ENCODE results near the gene CNN2. TPM values are rescaled to one million over a fixed set of nuclear protein-coding genes. Genes with fewer than 3 reads are reported as not detected.

Gene CNN2
- polyA plus RNA-seq, 2 of the 4 experiments (the other 2 are of a cell fraction), result 31.7 to 99.3 TPM

- Histone ChIP-seq H3K9me3 (no peaks in the 10 kb centered on the region), H3K4me2 (peak within 1 kb of the TSS; percentile 96), H3K4me1 (peaks cover 22% of the 10 kb centered on the region; the same call in 2 of the 3 replicates), H3K27ac (peak within 1 kb of the TSS; percentile 57 to 88; a peak in 5 of 6 replicates), H3K4me3 (peak within 1 kb of the TSS; percentile 52)
- POLR2A ChIA-PET, result no interaction called here
- peak; percentile 80 to 81 for DNase-seq (ENCODE audit: low read depth in 1 of 2, low spot score in 1 of 2)
- no peak for TF ChIP-seq HOXA7 (CRISPR knock-in tag; IDR thresholded peaks at IDR 0.05)
- peak; percentile 50; the same call in 2 of the 3 replicates for TF ChIP-seq SMC3 (IDR thresholded peaks at IDR 0.05)
- peak; percentile 57 for TF ChIP-seq CTCF (IDR thresholded peaks at IDR 0.05)
- peak; percentile 35; the same call in 1 of the 2 replicates for TF ChIP-seq MAX (IDR thresholded peaks at IDR 0.05)
- peak; percentile 49 to 53; a peak in 4 of 5 replicates for TF ChIP-seq RAD21 (conservative IDR thresholded peaks at IDR 0.05 in 1 of 2, IDR thresholded peaks at IDR 0.05 in 1 of 2)
- TF ChIP-seq EHF (CRISPR knock-in tag; IDR thresholded peaks at IDR 0.05), result no peak
- ATAC-seq, result peak; percentile 45 to 64
- CTCF ChIA-PET, result no interaction called here
- no peak for FAIRE-seq
- no CpG with 5 or more reads among the region's 43 CpGs for WGBS (ENCODE audit: missing lambda C conversion rate)
Observed at GRCh38 chr19:1000095-1000494, 26.3 kb upstream of the CNN2 start, which contains the start of gene GRIN3B. Gene GRIN3B (plus strand): TSS chr19:1000419. CDS start chr19:1000438, 19 bp downstream.

- CTCF ChIA-PET, result interaction anchor here (0.6 to 1.4 kb wide), 5 partner anchors 21 to 203 kb away, joined by 3 to 5 read pairs (median 4); no protein-coding TSS in a partner anchor
- ATAC-seq, result peak; percentile 15 to 26; a peak in 5 of 6 replicates
- WGBS (ENCODE audit: missing lambda C conversion rate), result 22% methylated on average over 6 of the region's 73 CpGs
Observed at GRCh38 chr19:1000591-1001537, 25.5 kb upstream of the CNN2 start.

More at GRCh38 chr19:1000591-1001537, 25.5 kb upstream of the CNN2 start:
- H3K9me3 ChIP-seq, result no peaks in the 10 kb centered on the region
- H3K4me1 ChIP-seq, result peaks cover 20% of the 10 kb centered on the region; the same call in 2 of the 3 replicates
- POLR2A ChIA-PET, result interaction anchor here (0.5 to 1.0 kb wide), 2 partner anchors 21 to 92 kb away, joined by 3 read pairs; partner anchors contain the start of genes RNU6-2 and TMEM259
- peak overlapping the region; percentile 52 for H3K4me3 ChIP-seq
- H3K4me2 ChIP-seq, result peak overlapping the region; percentile 96
- DNase-seq (ENCODE audit: low read depth in 1 of 2, low spot score in 1 of 2), result peak in 1 of 2 experiments; percentile 51
- no peak for FAIRE-seq
- H3K27ac ChIP-seq, result peak overlapping the region; percentile 57 to 88; a peak in 5 of 6 replicates
- TF ChIP-seq SMC3 (IDR thresholded peaks at IDR 0.05), result no peak
- TF ChIP-seq KDM1A (IDR thresholded peaks at IDR 0.05; ENCODE audit: low read depth), result no peak
- no peak for TF ChIP-seq POLR2A (IDR thresholded peaks at IDR 0.05; ENCODE audit: low read length)
- TF ChIP-seq MAFK (IDR thresholded peaks at IDR 0.05; ENCODE audit: partially characterized antibody), result no peak
- no peak for TF ChIP-seq FOXS1 (CRISPR knock-in tag; IDR thresholded peaks at IDR 0.05)
- TF ChIP-seq ZNF302 (CRISPR knock-in tag; IDR thresholded peaks at IDR 0.05), result no peak
- no peak for TF ChIP-seq ELK1 (IDR thresholded peaks at IDR 0.05; ENCODE audit: low read depth, low read length)
- TF ChIP-seq CHD4 (IDR thresholded peaks at IDR 0.05; ENCODE audit: borderline replicate concordance), result no peak
- no peak for TF ChIP-seq FOSB (CRISPR knock-in tag; IDR thresholded peaks at IDR 0.05)
- TF ChIP-seq ZFP36 (IDR thresholded peaks at IDR 0.05; ENCODE audit: borderline replicate concordance, partially characterized antibody), result no peak
- no peak for TF ChIP-seq CBX8 (IDR thresholded peaks at IDR 0.05)
- no peak for TF ChIP-seq GATA3 (IDR thresholded peaks at IDR 0.05; ENCODE audit: borderline replicate concordance)
- no peak for TF ChIP-seq CTCF (IDR thresholded peaks at IDR 0.05)
- no peak for TF ChIP-seq JUN (IDR thresholded peaks at IDR 0.05)
